DND-41 (cell line): ENCODE measurements around the gene PLEKHM3.

Source experiments
- EZH2 ChIP-seq: IDR thresholded peaks from 3 replicates; pipeline ENCODE4 v1.6.1; 2012; ENCODE audit warnings: borderline replicate concordance, low read depth, mild to moderate bottlenecking, moderate library complexity, low read length, inconsistent platforms; ENCODE audit not compliant: severe bottlenecking
- TF ChIP-seq, protein P1 (sequence below): IDR thresholded peaks from 2 replicates; pipeline ENCODE4 v1.5.1; 2012; ENCODE audit warnings: borderline replicate concordance, low read length, moderate library complexity, mild to moderate bottlenecking; ENCODE audit not compliant: poor library complexity, severe bottlenecking; ENCODE audit errors: extremely low read depth

DNA sequence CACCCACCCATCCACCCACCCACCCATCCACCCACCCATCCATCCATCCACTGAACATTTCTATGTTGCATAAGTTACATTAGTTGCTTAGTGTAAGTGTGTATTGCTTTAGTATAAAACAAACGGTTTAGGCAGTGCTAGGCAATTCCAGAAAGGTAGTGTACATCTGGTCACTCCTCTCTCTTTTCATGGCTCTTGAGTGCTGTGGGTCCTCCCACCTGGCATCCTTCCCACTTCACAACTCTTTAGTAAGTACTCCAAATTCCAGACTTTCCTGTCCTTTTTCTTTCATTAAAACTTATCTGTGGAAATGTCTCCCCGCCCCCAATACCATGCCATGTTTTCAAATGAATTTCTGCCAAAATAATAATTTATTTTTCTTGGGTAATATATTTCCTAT is 122.5 kb downstream of the PLEKHM3 start:
- TF ChIP-seq, protein P1, sequence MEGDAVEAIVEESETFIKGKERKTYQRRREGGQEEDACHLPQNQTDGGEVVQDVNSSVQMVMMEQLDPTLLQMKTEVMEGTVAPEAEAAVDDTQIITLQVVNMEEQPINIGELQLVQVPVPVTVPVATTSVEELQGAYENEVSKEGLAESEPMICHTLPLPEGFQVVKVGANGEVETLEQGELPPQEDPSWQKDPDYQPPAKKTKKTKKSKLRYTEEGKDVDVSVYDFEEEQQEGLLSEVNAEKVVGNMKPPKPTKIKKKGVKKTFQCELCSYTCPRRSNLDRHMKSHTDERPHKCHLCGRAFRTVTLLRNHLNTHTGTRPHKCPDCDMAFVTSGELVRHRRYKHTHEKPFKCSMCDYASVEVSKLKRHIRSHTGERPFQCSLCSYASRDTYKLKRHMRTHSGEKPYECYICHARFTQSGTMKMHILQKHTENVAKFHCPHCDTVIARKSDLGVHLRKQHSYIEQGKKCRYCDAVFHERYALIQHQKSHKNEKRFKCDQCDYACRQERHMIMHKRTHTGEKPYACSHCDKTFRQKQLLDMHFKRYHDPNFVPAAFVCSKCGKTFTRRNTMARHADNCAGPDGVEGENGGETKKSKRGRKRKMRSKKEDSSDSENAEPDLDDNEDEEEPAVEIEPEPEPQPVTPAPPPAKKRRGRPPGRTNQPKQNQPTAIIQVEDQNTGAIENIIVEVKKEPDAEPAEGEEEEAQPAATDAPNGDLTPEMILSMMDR: no peak
- no peak for TF ChIP-seq EZH2
